Effector memory CD4-positive, alpha-beta T cell (primary cell): ENCODE results near the gene CDR2.
"Not testable (repeated sequence)": the region's sequence is repeated elsewhere in the genome, so short reads cannot be mapped to it uniquely, and the experiment has no call there.

Source experiments
- DNase-seq, 3 donors: peaks; one replicate each; pipeline ENCODE4 v3.0.0-alpha.2; 2020
- H3K27ac ChIP-seq: 2 replicates; pipeline ENCODE4 v1.7.0; 2013; ENCODE audit warnings: mild to moderate bottlenecking, low read length, moderate library complexity; ENCODE audit not compliant: insufficient read depth, poor library complexity, severe bottlenecking
- H3K27me3 ChIP-seq: replicated peaks from 2 replicates; pipeline ENCODE4 v1.7.0; 2013; ENCODE audit warnings: mild to moderate bottlenecking, low read length; ENCODE audit not compliant: insufficient read depth, control insufficient read depth, poor library complexity, severe bottlenecking
- H3K36me3 ChIP-seq: 2 replicates; pipeline ENCODE4 v1.7.0; 2013; ENCODE audit warnings: mild to moderate bottlenecking, low read length, moderate library complexity; ENCODE audit not compliant: control insufficient read depth, insufficient read depth
- H3K4me1 ChIP-seq: 2 replicates; pipeline ENCODE4 v1.7.0; 2013; ENCODE audit warnings: low read length, mild to moderate bottlenecking; ENCODE audit not compliant: control insufficient read depth, insufficient read depth, poor library complexity, severe bottlenecking
- H3K4me3 ChIP-seq: 2 replicates; pipeline ENCODE4 v1.7.0; 2013; ENCODE audit warnings: low read length, low read depth, mild to moderate bottlenecking; ENCODE audit not compliant: insufficient read depth, poor library complexity, severe bottlenecking
- H3K9me3 ChIP-seq: 2 replicates; pipeline ENCODE4 v1.7.0; 2013; ENCODE audit warnings: mild to moderate bottlenecking, low read length, moderate library complexity; ENCODE audit not compliant: control insufficient read depth

The CDR2 gene

DNA sequence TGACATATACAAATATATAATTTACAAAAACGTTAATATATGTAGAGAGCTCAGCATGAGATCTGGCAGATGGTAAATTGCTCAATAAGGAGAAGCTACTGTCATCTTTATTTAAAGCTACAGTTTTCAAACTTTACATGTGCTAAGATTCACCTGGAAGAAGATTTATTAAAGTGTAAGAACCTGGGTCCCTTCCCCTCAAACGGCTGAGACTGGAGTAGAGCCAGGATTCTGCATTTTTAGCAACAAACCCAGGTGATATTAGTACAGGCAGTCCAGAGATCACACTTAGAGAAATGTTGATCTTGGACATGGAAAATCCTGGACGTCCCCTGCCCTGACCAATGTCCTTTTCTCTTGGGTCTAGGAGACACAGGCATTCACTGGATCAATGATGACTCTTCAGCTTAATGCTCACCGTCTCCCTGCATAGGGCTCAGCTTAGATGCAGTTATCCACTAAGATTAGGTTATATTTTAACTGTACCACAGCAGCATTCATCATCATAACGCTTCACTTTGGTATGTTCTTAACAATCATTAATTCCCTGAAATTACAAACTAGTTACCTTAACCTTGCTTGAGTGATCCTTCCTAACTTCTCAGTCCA lies 20.4 kb downstream of the CDR2 start:
- Histone ChIP-seq H3K9me3 (no peaks in the 10 kb centered on the region), H3K27ac (peak overlapping the region; percentile 26), H3K27me3 (no peaks in the 10 kb centered on the region), H3K4me1 (peaks cover 37% of the 10 kb centered on the region), H3K4me3 (no peak overlapping the region), H3K36me3 (peaks cover 22% of the 10 kb centered on the region)
- DNase-seq, result no peak

DNA sequence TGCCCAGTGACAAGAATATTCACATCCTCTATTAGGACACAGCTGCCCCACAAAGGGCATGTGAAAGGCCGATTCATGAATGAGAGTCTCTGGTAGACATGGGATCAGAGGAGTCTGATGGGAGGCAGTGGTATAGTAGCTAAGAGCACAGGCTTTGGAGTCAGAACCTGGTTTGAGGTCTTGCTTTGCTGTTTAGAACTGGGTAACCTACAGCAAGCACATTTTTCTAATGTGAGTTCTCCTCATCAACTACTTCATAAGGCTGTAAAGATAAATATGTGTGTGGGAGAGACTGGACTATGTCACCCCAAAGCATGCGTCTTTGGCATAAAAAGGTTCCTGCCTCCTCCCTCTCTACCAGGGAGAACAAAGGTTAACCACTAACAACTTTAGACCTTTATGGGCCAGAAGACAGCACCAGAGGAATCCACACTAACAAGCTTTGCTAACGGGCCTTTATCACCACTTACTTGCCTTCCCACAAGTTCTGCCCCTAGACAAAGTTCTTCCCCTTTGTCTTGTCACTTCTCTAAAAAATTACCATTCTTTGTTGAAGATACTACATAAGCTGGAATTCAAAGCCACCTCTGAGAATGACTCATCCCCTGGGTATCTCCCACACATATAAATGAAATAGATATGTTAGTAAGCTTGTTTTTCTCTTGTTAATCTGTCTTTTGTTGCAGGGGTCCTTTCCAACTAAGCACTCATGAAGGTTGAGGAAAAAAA lies 21.1 kb downstream of the CDR2 start:
- Histone ChIP-seq H3K27ac (peak overlapping the region; percentile 26), H3K27me3 (no peaks in the 10 kb centered on the region), H3K4me1 (peaks cover 31% of the 10 kb centered on the region), H3K4me3 (no peak overlapping the region), H3K36me3 (peaks cover 27% of the 10 kb centered on the region), H3K9me3 (no peaks in the 10 kb centered on the region)
- no peak for DNase-seq

DNA sequence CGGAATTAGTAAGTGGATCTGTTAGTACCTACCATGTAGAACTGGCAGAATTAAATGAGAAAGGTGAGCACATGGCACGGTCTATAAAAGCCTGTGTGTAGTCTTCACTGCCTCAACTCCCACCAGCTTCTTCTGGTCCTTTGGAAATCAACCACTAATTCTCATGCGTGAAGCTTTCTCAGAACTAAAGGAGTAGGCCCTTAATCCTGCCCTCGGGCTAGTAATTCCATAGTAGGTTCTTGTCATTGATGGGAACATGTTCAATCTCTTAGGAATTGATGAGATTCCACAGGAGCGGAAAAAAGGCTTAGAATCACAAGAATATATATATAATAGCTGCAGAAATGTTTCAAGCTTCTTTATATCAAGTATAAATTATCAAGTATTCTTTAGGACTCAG lies 21.7 kb downstream of the CDR2 start:
- no peak for DNase-seq
- Histone ChIP-seq H3K36me3 (peaks cover 34% of the 10 kb centered on the region), H3K4me1 (peaks cover 28% of the 10 kb centered on the region), H3K27me3 (no peaks in the 10 kb centered on the region), H3K4me3 (no peak overlapping the region), H3K27ac (no peak overlapping the region), H3K9me3 (no peaks in the 10 kb centered on the region)

DNA sequence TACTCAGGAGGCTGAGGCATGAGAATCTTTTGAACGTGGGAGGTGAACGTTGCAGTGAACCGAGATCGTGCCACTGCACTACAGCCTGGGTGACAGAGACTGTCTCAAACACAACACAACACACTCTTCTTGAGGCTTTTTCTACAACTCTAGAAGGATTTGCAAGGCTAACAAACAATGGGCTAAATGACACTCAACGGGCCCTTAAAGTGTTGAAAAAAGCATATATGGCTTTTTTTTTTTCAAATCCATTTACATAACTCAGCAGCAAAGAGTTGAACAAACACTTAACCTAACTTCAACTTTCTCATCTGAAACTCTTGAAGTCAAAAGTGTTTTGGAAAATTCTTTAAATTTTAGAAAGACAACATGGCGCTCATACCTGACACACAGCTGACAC lies 22.3 kb downstream of the CDR2 start:
- no peak overlapping the region for H3K27ac ChIP-seq
- H3K4me1 ChIP-seq, result peaks cover 28% of the 10 kb centered on the region
- H3K4me3 ChIP-seq, result no peak overlapping the region
- H3K27me3 ChIP-seq, result no peaks in the 10 kb centered on the region
- no peak for DNase-seq
- H3K9me3 ChIP-seq, result no peaks in the 10 kb centered on the region
- H3K36me3 ChIP-seq, result peaks cover 39% of the 10 kb centered on the region

DNA sequence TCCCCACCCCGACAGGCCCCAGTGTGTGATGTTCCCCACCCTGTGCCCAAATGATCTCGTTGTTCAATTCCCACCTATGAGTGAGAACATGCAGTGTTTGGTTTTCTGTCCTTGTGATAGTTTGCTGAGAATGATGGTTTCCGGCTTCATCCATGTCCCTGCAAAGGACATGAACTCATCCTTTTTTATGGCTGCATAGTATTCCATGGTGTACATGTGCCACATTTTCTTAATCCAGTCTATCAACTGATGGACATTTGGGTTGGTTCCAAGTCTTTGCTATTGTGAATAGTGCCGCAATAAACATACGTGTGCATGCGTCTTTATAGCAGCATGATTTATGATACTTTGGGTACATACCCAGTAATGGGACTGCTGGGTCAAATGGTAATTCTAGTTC lies 23.4 kb downstream of the CDR2 start:
- H3K27me3 ChIP-seq, H3K27ac ChIP-seq, H3K4me3 ChIP-seq, H3K9me3 ChIP-seq, DNase-seq: not testable (repeated sequence)
- Histone ChIP-seq H3K4me1 (peaks cover 26% of the 10 kb centered on the region), H3K36me3 (peaks cover 48% of the 10 kb centered on the region)

DNA sequence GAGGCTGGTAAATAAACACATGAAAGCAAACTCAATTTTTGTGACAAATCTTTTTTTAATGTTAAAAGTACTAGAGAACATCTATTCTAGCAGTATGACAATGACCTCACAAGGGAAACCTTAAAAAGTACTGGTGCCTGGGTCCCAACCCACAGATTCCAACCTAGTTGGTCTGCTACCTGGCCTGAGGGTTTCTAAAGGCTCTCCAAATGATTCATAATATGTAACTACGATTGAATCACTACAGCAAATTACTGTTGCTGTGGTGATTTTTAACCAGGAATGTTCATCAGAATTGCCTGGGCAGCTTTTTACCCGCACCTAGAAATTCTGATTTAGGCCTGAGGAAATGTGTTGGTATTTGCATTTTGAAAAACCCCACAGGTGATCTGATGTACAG lies 26.1 kb downstream of the CDR2 start:
- Histone ChIP-seq H3K4me1 (peaks cover 5% of the 10 kb centered on the region), H3K27ac (no peak overlapping the region), H3K36me3 (peaks cover 53% of the 10 kb centered on the region), H3K9me3 (no peaks in the 10 kb centered on the region), H3K27me3 (no peaks in the 10 kb centered on the region), H3K4me3 (no peak overlapping the region)
- no peak for DNase-seq

DNA sequence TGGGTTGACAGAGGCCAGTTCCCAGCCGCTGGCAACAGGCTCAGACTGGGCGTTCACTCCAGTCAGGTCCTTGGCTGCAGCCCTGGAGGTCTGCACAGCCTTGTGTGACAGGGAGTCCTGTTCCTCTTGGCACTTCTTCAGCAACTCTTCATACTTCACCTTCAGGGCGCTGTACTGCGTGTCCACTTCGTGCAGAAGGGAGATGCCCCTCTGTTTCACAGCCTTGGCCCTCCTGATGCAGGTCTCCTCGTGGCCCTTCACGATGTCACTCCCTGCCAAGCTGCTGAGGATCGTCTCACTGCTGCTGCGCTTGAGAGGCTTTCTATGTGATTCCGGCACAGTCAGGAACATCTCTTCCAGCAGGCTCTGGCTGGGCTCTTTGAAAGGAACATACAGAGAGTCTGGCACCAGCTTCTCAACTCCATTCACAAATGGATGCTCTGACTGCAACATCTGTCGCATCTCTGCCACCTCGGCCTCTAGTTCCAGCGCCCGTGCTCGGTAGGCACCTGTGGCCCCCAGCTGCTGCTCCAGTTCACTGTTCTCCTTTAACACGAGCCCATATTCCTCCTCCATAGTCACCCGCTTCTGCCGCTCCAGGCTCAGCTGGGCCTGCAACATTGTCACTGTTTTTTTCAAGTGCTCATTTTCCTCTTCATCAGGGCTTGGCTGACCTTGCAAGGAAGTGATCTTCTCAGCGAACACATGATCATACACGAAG lies 27.2 kb downstream of the CDR2 start:
- Histone ChIP-seq H3K4me1 (no peaks in the 10 kb centered on the region), H3K36me3 (peaks cover 56% of the 10 kb centered on the region), H3K4me3 (no peak overlapping the region), H3K27ac (no peak overlapping the region), H3K9me3 (no peaks in the 10 kb centered on the region), H3K27me3 (no peaks in the 10 kb centered on the region)
- DNase-seq, result no peak

DNA sequence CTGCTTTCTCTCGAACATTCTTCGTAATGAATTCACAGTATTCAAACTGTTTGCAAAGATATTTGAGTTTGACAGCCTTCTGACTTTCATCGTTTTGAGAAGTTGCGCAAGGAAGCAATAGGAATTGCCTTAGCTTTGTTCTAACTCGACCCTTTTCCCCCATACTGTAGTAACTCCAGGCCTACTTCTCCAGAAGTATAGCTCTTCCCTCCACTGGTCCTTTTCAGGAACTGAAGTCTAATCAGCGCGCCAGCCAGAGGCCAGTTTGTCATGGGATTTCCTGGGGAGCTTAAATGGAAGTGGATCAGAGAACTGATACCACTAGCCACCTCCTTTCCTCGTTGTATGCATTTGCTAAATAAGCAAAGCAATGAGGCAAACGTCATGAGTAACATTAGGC lies 27.9 kb downstream of the CDR2 start:
- Histone ChIP-seq H3K4me1 (no peaks in the 10 kb centered on the region), H3K27ac (no peak overlapping the region), H3K36me3 (peaks cover 55% of the 10 kb centered on the region), H3K4me3 (no peak overlapping the region), H3K9me3 (no peaks in the 10 kb centered on the region), H3K27me3 (no peaks in the 10 kb centered on the region)
- no peak for DNase-seq

- Histone ChIP-seq H3K27me3 (no peaks in the 10 kb centered on the region), H3K36me3 (peaks cover 27% of the 10 kb centered on the region), H3K27ac (no peak overlapping the region), H3K4me3 (no peak overlapping the region), H3K9me3 (peaks cover under 1% of the 10 kb centered on the region), H3K4me1 (no peaks in the 10 kb centered on the region)
- no peak for DNase-seq
These were observed 32.3 kb downstream of the CDR2 start for GRCh38 chr16:22342082-22342481.

DNA sequence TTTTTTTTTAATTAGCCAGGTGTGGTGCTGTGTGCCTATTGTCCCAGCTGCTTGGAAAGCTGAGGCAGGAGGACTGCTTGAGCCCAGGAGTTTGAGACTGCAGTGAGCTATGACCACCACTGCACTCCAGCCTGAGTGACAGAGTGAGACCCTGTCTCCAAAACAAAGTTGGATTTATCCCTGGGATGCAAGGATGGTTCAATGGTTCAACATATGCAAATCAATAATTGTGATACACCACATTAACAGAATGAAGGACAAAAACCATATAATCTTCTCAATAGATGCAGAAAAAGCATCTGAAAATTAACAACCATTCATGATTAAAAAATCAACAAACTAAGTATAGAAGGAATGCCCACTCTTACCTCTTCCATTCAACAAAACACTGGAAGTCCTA lies 33.5 kb downstream of the CDR2 start:
- Histone ChIP-seq H3K4me3 (no peak overlapping the region), H3K27ac (no peak overlapping the region), H3K27me3 (no peaks in the 10 kb centered on the region), H3K9me3 (peaks cover 6% of the 10 kb centered on the region), H3K36me3 (peaks cover 29% of the 10 kb centered on the region), H3K4me1 (no peaks in the 10 kb centered on the region)
- no peak for DNase-seq
